ENCODE data around the gene CD68.
"Not testable (repeated sequence)": the region's sequence is repeated elsewhere in the genome, so short reads cannot be mapped to it uniquely, and the experiment has no call there.

CD68 gene

DNA sequence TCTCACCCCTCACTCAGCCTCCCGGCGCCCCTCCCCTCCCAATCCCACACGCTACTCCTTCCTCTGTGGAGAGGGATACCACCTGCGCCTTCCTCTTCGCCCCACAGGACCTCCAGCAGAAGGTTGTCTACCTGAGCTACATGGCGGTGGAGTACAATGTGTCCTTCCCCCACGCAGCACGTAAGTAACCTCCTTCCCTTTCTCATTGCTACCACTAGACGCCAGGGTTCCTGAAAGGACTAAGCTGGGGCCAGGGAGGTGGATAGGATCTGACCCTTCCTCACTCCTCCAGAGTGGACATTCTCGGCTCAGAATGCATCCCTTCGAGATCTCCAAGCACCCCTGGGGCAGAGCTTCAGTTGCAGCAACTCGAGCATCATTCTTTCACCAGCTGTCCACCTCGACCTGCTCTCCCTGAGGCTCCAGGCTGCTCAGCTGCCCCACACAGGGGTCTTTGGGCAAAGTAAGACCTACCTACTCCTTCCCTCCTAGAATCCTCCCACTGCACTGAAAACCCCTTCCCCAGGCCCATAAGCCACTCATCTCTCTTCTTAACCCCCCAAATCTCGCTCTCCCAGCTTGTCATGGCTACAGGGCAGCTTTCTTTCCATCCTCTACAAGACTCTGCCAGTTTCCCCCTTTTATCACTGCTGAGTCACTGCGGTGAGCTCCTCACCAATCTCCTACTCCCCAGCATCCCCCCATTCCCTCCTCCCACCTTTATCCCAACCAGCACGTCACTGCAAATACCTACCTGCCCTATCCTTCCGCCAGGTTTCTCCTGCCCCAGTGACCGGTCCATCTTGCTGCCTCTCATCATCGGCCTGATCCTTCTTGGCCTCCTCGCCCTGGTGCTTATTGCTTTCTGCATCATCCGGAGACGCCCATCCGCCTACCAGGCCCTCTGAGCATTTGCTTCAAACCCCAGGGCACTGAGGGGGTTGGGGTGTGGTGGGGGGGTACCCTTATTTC lies 1.5 kb downstream of the CD68 start:
- no peak for DNase-seq (ENCODE audit: low read depth in 2 of 3, low spot score in 2 of 3)

DNA sequence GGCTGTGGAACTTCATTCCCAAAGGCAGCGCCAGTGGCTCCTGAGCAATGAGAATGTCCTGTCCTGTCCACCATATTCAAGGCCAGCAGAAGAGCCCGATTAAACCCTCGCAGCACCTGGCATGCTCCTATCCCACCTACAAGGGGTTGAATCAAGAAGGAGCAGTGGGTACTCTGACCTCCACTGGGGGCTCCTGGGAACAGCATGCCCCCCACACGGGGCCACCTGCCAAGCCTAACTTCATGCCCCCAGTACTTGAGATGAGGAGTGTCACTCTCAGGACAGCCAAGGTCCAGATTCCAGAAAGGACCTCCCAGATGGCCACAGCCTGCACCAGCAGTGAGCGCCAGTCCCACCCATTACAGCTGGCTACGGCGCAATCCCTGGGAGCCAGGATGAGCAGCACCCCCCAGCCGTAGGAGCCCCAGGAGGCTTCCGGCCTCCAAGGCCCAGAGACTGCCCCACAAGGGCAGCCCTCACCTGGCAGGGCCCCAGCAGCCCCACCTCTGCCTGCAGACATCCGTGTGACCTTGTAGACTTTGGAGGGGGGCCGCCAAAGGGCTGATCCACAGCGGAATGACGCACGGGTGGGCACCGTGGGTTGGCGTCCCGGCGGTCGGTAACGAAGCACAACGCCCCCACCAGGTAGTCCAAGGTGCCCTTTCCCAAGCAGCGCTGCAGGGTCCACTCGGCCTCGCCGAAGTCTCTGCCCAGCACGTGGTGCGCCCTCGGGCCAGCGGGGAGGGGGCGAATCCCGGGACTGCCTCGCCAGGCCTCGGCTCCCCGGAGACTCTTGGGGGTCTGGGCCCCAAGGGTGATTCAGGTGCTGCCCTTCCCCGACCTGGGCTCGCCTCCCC lies 3.2 kb downstream of the CD68 start:
- no peak for DNase-seq (ENCODE audit: low read depth in 2 of 3, low spot score in 2 of 3)

- DNase-seq (ENCODE audit: low read depth in 2 of 3, low spot score in 2 of 3) = peak; percentile 83 to 91 (median 89)
Measured at GRCh38 chr17:7583253-7584109, 4.0 kb downstream of the CD68 start, which contains the start of gene MPDU1. TSS of gene MPDU1 (plus strand) at chr17:7583852. CDS start at chr17:7583863, 11 bp downstream.

DNA sequence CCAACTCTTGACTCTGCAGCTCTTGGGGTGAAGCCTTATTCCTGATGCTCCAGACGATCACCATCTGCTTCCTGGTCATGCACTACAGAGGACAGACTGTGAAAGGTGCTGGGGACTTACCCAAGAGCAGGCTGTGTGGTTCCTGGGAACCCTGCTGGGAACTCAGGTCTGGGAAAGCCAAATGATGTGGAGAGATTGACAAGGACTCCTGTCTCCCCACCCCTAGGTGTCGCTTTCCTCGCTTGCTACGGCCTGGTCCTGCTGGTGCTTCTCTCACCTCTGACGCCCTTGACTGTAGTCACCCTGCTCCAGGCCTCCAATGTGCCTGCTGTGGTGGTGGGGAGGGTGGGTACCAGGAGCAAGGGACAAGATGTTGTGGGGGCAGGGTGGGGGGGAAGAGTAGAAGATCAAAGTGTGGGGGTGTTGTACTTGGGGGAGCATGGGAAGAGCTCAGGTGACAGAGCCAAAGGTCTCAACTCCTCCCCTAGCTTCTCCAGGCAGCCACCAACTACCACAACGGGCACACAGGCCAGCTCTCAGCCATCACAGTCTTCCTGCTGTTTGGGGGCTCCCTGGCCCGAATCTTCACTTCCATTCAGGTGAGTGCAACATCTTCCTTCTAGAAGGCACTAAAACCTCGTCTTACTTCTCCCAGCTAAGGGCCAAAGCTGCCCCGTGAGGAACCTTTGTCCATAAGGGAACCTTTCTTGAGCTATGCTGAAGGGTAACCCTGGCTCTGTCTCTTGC lies 7.4 kb downstream of the CD68 start:
- no peak for DNase-seq (ENCODE audit: low read depth in 2 of 3, low spot score in 2 of 3)

GRCh38 chr17:7587420-7588151 lies 8.1 kb downstream of the CD68 start:
- no peak for DNase-seq (ENCODE audit: low read depth in 2 of 3, low spot score in 2 of 3)

- DNase-seq (ENCODE audit: low read depth in 2 of 3, low spot score in 2 of 3) = no peak
Measured at GRCh38 chr17:7588553-7589203, 9.2 kb downstream of the CD68 start.

- no peak for DNase-seq (ENCODE audit: low read depth in 2 of 3, low spot score in 2 of 3)
Measured at GRCh38 chr17:7589204-7589868, 9.9 kb downstream of the CD68 start.

- DNase-seq (ENCODE audit: low read depth in 2 of 3, low spot score in 2 of 3) = no peak
Measured at GRCh38 chr17:7589891-7590691, 10.7 kb downstream of the CD68 start, which contains the start of gene SOX15. TSS of gene SOX15 (minus strand) at chr17:7590094. CDS start at chr17:7589676, 418 bp downstream.

DNA sequence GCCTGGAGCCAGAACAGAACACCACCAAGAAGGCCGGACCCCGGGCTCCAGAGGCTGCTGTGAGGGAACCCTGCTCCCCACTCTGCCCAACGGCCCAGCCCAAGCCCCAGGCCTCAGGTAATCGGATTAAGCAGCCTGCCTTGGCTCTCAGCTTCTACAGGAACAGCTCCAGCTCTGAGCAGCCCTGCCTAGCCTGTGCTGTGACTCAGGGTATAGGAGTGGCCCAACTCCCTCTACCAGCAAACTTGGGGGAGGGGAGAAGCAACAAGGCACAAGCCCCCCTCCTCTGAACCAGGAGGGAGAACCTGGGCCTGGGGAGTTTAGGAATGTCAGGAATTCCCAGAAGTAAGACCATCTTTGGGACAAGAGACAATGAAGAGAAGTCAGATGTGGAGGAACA lies 11.3 kb downstream of the CD68 start:
- no peak for DNase-seq (ENCODE audit: low read depth in 2 of 3, low spot score in 2 of 3)

GRCh38 chr17:7591596-7591995 lies 12.2 kb downstream of the CD68 start:
- no peak for DNase-seq (ENCODE audit: low read depth in 2 of 3, low spot score in 2 of 3)

DNA sequence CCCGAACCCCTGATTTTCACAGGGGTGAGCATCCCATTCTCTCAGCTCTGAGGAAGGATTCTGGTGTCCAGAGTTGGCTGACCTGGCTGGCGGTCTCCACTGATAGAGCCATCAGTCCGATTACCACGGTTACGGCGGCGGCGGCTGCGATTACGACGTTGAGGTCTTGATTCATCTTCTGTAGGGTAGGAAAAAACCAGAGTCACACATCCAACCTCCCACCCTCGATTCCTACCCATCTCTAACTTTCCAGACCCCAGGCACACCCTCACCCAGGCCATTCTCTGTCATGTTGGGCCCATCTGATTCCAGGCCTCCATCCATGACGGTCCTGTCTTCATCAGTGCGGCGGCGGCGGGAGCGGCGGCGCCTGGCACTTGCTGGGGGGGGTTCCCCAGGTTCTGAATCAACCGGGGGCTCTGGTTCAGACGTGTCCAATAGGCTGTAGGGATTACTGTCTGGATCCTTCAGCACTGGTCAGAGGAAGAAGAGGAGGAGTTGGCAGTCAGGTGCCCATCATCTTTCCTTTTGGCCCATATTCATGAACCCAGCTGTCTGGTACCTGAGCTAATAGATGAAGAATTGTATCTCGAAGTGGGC lies 13.1 kb downstream of the CD68 start:
- DNase-seq (ENCODE audit: low read depth in 2 of 3, low spot score in 2 of 3) = no peak

GRCh38 chr17:7593296-7593695 lies 13.9 kb downstream of the CD68 start:
- DNase-seq (ENCODE audit: low read depth in 2 of 3, low spot score in 2 of 3) = no peak

DNA sequence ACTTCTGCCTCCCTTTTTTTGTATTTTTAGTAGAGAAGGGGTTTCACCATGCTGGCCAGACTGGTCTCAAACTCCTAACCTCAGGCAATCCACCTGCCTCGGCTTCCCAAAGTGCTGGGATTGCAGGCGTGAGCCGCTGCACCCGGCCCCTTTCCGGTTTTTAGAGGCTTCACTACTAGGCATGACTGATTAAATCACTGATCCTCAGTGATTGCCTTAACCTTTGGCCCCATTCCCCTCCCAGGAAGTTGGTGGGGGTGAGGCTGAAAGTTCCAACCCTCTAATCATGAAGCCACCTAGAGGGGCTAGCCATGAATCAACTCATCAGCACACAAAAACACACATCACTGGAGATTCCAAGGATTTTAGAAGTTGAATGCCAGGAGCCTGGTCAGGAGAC lies 18.1 kb downstream of the CD68 start:
- DNase-seq (ENCODE audit: low read depth in 2 of 3, low spot score in 2 of 3) = not testable (repeated sequence)

DNA sequence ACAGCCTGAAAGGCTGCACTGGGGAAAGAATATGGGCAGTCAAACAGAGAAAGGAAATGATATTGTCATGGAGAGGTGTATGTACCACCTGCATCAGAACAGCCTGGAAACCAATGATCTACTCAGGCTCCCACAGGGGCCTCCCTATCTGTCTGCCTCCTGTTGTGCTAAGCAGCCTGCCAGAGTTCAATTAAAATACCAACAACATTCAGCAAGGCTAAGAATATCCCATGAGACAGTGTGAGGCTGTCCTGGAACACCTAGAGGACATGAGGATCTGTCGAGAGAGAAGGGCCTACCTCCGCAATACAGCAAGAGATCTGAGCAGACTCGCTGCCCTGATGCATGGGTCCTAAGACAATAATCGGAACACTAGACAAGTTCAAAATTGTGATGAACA lies 26.8 kb downstream of the CD68 start:
- no peak for DNase-seq (ENCODE audit: low read depth in 2 of 3, low spot score in 2 of 3)

- DNase-seq (ENCODE audit: low read depth in 2 of 3, low spot score in 2 of 3) = no peak
Measured at GRCh38 chr17:7610641-7611040, 31.2 kb downstream of the CD68 start.

DNA sequence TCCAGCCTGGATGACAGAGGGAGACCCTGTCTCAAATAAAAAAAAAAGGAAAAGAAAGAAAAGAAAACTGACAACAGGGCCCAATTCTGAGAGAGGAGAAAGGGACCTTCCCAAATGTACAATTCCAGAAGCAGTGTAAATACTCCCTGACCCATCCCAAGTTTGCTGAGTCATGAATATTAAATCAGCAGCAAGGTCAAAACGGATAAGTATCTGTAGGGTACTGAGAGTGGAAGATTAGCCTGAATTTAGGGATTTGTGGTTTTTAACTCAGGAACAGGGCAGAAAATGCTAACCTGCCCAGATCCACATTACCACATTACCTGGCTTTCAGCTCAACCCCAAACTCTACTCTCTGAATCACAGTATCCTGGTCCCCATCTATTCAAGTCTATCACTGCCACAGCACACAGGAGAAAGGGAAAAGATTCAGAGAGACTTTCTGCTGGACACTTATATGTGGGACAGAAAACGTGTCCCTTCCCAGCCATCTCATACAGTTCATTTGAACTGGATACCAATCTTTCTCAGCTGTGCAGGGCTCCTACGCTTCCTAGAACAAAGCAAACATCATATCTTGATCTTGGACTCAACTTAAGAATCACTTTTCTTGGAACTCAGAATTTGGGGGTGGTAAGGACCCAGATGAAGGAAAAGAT lies 32.3 kb downstream of the CD68 start:
- no peak for DNase-seq (ENCODE audit: low read depth in 2 of 3, low spot score in 2 of 3)

GRCh38 chr17:7612294-7612640 lies 32.8 kb downstream of the CD68 start:
- DNase-seq (ENCODE audit: low read depth in 2 of 3, low spot score in 2 of 3) = no peak

Measured in activated CD8-positive, alpha-beta memory T cell treated with anti-CD3 and anti-CD28 coated beads for 48 hours (primary cell).